ENCODE measurements around the gene NLRP3. TPM values are rescaled to one million over a fixed set of nuclear protein-coding genes. Genes with fewer than 3 reads are reported as not detected.

The NLRP3 gene
- total and polyA plus RNA-seq, 9 of the 15 experiments (the other 6 are each of a cell fraction or from before 2014, with no cell fraction given): not detected

DNA sequence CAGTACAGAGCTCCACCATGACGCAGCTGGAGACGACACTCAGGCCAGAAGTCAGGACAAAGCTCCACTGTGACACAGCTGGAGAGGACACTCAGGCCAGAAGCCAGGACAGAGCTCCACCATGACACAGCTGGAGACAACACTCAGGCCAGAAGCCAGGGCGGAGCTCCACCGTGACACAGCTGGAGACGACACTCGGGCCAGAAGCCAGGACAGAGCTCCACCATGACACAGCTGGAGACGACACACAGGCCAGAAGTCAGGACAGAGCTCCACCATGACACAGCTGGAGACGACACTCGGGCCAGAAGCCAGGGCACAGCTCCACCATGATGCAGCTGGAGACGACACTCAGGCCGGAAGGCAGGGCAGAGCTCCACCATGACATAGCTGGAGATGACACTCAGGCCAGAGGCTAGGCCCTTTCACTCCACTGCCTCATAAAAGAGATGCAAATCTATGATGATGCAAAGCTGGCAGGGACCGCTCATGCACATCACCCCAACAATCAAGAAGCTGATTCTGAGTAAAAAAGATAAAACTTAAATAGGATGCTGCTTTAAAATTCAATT, 55.6 kb downstream of the NLRP3 start (continued):
- TF ChIP-seq NR2C2 (CRISPR knock-in tag; IDR thresholded peaks at IDR 0.05) (no peak), NR2C2 (tag; IDR thresholded peaks at IDR 0.05) (peak; percentile 88), MCM7 (IDR thresholded peaks at IDR 0.05) (no peak), FOXK1 (CRISPR knock-in tag; IDR thresholded peaks at IDR 0.05; ENCODE audit: borderline replicate concordance) (no peak), SNIP1 (IDR thresholded peaks at IDR 0.05; ENCODE audit: low read depth) (no peak), HDGF (IDR thresholded peaks at IDR 0.05) (no peak), ZNF324 (CRISPR knock-in tag; IDR thresholded peaks at IDR 0.05) (no peak), ZNF644 (tag; IDR thresholded peaks at IDR 0.05; ENCODE audit: low read depth) (peak; percentile 75; the same call in 1 of the 2 replicates), CBFA2T2 (conservative IDR thresholded peaks at IDR 0.05) (peak; percentile 44), C11orf30 (IDR thresholded peaks at IDR 0.05; ENCODE audit: low read depth) (0 out of 2 replicates have a peak, but pooled peaks have one; percentile 4), PTTG1 (tag; IDR thresholded peaks at IDR 0.05; ENCODE audit: low read depth) (no peak), HNRNPUL1 (IDR thresholded peaks at IDR 0.05; ENCODE audit: low read length) (no peak), MCM2 (IDR thresholded peaks at IDR 0.05; ENCODE audit: low read depth) (no peak), NFIC (IDR thresholded peaks at IDR 0.05) (peak; percentile 43), ATF1 (CRISPR knock-in tag; IDR thresholded peaks at IDR 0.05) (no peak), ATF1 (tag; IDR thresholded peaks at IDR 0.05) (peak; percentile 74), CHD4 (IDR thresholded peaks at IDR 0.05; ENCODE audit: insufficient read depth, insufficient replicate concordance, low read depth, low read length, poor library complexity, severe bottlenecking) (no peak), YBX1 (IDR thresholded peaks at IDR 0.05) (no peak)
- TF ChIP-seq, protein P1, sequence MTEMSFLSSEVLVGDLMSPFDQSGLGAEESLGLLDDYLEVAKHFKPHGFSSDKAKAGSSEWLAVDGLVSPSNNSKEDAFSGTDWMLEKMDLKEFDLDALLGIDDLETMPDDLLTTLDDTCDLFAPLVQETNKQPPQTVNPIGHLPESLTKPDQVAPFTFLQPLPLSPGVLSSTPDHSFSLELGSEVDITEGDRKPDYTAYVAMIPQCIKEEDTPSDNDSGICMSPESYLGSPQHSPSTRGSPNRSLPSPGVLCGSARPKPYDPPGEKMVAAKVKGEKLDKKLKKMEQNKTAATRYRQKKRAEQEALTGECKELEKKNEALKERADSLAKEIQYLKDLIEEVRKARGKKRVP (CRISPR knock-in tag; IDR thresholded peaks at IDR 0.05): 0 out of 2 replicates have a peak, but pooled peaks have one; percentile 23
- TF ChIP-seq, protein P2, sequence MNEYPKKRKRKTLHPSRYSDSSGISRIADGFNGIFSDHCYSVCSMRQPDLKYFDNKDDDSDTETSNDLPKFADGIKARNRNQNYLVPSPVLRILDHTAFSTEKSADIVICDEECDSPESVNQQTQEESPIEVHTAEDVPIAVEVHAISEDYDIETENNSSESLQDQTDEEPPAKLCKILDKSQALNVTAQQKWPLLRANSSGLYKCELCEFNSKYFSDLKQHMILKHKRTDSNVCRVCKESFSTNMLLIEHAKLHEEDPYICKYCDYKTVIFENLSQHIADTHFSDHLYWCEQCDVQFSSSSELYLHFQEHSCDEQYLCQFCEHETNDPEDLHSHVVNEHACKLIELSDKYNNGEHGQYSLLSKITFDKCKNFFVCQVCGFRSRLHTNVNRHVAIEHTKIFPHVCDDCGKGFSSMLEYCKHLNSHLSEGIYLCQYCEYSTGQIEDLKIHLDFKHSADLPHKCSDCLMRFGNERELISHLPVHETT (CRISPR knock-in tag; conservative IDR thresholded peaks at IDR 0.05 in 1 of 2, IDR thresholded peaks at IDR 0.05 in 1 of 2): peak in 1 of 2 experiments; percentile 88; a peak in 2 of 4 replicates
- TF ChIP-seq, protein P3, sequence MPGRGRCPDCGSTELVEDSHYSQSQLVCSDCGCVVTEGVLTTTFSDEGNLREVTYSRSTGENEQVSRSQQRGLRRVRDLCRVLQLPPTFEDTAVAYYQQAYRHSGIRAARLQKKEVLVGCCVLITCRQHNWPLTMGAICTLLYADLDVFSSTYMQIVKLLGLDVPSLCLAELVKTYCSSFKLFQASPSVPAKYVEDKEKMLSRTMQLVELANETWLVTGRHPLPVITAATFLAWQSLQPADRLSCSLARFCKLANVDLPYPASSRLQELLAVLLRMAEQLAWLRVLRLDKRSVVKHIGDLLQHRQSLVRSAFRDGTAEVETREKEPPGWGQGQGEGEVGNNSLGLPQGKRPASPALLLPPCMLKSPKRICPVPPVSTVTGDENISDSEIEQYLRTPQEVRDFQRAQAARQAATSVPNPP (IDR thresholded peaks at IDR 0.05; ENCODE audit: borderline replicate concordance, insufficient read depth, insufficient read length): no peak
- TF ChIP-seq, protein P4, sequence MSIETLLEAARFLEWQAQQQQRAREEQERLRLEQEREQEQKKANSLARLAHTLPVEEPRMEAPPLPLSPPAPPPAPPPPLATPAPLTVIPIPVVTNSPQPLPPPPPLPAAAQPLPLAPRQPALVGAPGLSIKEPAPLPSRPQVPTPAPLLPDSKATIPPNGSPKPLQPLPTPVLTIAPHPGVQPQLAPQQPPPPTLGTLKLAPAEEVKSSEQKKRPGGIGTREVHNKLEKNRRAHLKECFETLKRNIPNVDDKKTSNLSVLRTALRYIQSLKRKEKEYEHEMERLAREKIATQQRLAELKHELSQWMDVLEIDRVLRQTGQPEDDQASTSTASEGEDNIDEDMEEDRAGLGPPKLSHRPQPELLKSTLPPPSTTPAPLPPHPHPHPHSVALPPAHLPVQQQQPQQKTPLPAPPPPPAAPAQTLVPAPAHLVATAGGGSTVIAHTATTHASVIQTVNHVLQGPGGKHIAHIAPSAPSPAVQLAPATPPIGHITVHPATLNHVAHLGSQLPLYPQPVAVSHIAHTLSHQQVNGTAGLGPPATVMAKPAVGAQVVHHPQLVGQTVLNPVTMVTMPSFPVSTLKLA (conservative IDR thresholded peaks at IDR 0.05): 0 out of 4 replicates have a peak, but pooled peaks of 1 of the 2 experiments have one; percentile 23
- TF ChIP-seq, protein P5, sequence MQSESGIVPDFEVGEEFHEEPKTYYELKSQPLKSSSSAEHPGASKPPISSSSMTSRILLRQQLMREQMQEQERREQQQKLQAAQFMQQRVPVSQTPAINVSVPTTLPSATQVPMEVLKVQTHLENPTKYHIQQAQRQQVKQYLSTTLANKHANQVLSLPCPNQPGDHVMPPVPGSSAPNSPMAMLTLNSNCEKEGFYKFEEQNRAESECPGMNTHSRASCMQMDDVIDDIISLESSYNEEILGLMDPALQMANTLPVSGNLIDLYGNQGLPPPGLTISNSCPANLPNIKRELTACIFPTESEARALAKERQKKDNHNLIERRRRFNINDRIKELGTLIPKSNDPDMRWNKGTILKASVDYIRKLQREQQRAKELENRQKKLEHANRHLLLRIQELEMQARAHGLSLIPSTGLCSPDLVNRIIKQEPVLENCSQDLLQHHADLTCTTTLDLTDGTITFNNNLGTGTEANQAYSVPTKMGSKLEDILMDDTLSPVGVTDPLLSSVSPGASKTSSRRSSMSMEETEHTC (IDR thresholded peaks at IDR 0.05): no peak

All from K562 (cell line).